ENCODE results near the gene UBC. TPM values are rescaled to one million over a fixed set of nuclear protein-coding genes. Genes with fewer than 3 reads are reported as not detected.

The UBC gene
- total RNA-seq, 4 donors from 2014 or later, result 1,220 to 2,129 (median 1,369) TPM

DNA sequence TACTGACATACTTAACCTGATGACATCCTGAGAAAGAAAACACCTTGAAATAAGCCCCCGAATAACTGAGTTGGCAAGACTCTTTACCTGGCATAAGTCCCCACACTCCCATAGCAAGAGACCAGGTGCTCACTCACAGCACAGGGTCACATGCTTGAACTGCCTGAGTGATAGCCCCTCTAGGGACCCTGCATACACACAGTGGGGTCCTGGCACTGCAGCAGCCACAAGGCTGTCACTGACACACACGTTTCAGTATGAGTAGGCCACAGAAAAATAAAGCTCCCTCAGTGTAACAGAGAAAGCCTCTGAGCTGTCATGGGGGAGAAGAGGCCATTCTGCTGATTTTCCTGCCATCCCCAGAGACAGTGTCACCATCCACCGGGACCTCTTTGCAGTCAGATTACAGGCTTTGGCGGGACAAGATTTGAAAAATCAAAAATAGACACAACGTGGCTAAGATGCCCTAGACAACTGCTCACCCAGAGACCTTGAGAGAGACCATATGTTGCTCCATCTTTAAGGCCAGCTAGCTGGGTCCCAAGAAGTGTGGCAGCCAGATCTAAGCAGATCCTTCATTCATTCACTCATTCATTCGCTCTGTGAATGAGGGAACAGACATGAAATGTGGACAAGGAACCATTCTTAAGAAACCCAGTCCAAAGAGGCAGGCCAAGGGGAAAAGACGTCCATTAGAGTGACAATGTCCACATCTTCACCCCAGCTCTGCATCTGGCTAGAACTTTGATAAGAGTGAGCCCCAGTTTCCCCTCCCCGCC lies 52.4 kb downstream of the UBC start:
- DNase-seq (ENCODE audit: low spot score) (no peak), ATAC-seq (ENCODE audit: low FRiP score) (no peak)
- TF ChIP-seq CTCF (IDR thresholded peaks at IDR 0.05), result no peak

Small RNAs within 50 kb of the gene (small RNA-seq; reads per million reads assigned to genes)
- not detected for gene MIR5188
- not detected for gene RNU6-927P

Other genes starting within 250 kb of the UBC start
- gene SCARB1, start 50.8 kb downstream of the UBC start, total RNA-seq, result 10 to 100 TPM; 24.2 to 79.4 (median 59.4) TPM
- gene DHX37, start 74.5 kb upstream of the UBC start, total RNA-seq, result 10 to 100 TPM; 10.2 to 43.2 (median 11.1) TPM
- 1 to 10 TPM; 3.5 to 5.4 (median 4.4) TPM for gene BRI3BP, start 79.0 kb upstream of the UBC start, total RNA-seq
- gene AACS, start 150.8 kb upstream of the UBC start, total RNA-seq, result 10 to 100 TPM; 20.3 to 55.5 (median 33.5) TPM